ENCODE results near the gene SLC49A4.

The SLC49A4 gene

DNA sequence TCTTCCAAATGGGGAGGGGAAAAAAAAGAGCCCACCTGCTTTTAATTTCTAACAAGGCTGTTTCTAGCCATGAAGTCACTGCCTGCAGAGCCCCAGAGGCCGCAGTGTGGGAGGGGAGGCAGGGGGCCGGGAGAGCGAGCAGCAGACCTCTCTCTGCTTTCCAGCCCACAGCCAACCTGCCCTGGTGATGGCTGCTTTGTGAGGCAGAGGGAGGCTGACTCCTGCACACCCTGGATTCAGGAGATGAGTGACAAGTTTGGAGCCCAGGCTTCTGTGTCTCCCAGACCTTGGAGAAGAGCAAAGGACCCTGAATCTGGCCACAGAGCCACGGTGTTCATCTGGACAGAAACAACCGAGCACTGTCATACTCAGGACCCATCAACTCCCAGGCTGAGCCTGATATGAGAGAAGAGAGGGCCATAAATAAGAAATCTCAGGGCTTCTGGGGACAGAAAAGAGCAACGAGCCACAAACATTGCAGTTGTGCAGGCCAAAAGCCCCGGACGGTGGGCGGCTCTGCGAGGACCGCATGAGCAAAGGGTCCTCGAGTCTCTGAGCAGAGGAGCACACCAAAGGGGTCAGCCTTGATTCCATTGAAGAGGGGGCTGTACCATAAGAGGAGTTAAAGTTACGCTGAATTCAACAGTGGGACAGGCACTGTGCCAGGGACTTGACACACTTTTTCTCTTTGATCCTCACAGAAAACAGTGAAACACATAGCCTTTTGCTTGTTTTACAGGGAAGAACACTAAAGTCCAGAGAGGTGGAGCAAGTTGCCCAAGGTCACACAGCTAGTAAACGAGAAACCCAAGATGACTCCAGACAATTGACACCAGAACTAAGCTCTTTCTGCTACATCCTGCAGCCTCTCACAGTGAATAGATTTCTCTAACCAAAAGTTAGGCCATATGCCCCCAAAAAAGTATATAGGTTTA lies 135.5 kb downstream of the SLC49A4 start:
- DNase-seq (ENCODE audit: low read depth in 2 of 2): no peak
